ENCODE results near the gene SPSB3. TPM values are rescaled to one million over a fixed set of nuclear protein-coding genes. Genes with fewer than 3 reads are reported as not detected.

The SPSB3 gene
- total and polyA plus RNA-seq, 2 of the 4 experiments (the other 2 are of a cell fraction), result 9.1 to 30.8 TPM

DNA sequence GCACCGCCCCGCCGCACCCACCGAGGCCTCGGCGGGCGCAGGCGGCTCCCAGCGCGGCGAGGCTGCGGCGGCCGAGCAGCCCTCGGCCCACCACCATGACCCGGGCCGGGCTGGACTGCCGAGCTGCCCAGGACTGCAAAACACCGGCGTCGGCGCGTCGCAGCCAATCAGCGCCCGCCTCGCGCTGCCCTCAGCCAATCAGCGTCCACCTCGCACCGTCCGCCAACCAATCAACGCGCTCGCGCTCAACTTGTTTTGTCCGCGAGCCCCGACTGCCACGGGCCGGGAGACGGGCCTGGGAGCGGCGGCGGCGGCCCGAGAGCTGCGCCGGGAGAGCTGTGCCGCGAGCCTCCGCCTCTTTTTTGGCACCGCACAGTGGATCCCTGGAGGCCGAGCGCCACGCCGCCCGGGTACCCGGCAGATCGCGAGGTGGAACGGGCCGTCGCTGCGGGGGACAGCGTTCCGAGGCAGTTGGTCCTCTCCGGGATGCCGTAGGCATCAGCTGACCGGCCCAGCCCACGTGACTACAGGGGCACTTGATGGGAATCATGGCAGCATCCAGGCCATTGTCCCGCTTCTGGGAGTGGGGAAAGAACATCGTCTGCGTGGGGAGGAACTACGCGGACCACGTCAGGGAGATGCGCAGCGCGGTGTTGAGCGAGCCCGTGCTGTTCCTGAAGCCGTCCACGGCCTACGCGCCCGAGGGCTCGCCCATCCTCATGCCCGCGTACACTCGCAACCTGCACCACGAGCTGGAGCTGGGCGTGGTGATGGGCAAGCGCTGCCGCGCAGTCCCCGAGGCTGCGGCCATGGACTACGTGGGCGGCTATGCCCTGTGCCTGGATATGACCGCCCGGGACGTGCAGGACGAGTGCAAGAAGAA lies 44.6 kb upstream of the SPSB3 start, which contains the start of the genes FAHD1 and HAGH (continued):
- TF ChIP-seq, protein P1, sequence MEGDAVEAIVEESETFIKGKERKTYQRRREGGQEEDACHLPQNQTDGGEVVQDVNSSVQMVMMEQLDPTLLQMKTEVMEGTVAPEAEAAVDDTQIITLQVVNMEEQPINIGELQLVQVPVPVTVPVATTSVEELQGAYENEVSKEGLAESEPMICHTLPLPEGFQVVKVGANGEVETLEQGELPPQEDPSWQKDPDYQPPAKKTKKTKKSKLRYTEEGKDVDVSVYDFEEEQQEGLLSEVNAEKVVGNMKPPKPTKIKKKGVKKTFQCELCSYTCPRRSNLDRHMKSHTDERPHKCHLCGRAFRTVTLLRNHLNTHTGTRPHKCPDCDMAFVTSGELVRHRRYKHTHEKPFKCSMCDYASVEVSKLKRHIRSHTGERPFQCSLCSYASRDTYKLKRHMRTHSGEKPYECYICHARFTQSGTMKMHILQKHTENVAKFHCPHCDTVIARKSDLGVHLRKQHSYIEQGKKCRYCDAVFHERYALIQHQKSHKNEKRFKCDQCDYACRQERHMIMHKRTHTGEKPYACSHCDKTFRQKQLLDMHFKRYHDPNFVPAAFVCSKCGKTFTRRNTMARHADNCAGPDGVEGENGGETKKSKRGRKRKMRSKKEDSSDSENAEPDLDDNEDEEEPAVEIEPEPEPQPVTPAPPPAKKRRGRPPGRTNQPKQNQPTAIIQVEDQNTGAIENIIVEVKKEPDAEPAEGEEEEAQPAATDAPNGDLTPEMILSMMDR (conservative IDR thresholded peaks at IDR 0.05; ENCODE audit: low read depth, low read length), result no peak
- TF ChIP-seq RFX5 (IDR thresholded peaks at IDR 0.05; ENCODE audit: low read depth, low read length), result peak; percentile 35; the same call in 1 of the 2 replicates
- TF ChIP-seq FOS (IDR thresholded peaks at IDR 0.05; ENCODE audit: low read depth, low read length), result peak; percentile 59
- TF ChIP-seq POLR2A (IDR thresholded peaks at IDR 0.05; ENCODE audit: low read depth, low read length), result peak; percentile 67; the same call in 1 of the 2 replicates
- peak; percentile 84; the same call in 1 of the 2 replicates for TF ChIP-seq MXI1 (IDR thresholded peaks at IDR 0.05; ENCODE audit: borderline replicate concordance, low read depth, low read length)
- TF ChIP-seq BHLHE40 (IDR thresholded peaks at IDR 0.05; ENCODE audit: low read depth, low read length), result peak; percentile 73; the same call in 1 of the 2 replicates

Data from IMR-90 (cell line).